ENCODE results near the gene TVP23A. TPM values are rescaled to one million over a fixed set of nuclear protein-coding genes. Genes with fewer than 3 reads are reported as not detected.

Gene TVP23A
- total RNA-seq, 1 donor from 2014 or later = 6.9 TPM

DNA sequence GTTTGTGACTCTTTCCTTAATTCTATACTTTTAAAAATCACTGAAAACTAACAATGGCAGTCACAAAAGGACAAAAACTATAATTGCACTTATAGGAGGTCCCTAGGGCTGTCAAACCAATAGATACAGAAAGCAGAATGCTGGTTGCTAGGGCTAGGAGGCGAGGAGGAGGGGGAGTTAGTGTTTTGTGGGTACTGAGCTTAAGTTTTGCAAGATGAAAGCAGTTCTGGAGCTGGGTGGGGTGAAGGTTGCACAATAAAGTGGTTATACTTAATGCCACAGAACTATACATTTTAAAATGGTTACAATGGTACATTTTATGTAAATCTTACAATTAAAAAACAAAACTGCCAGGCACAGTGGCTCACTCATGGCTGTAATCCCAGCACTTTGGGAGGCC, 47.7 kb downstream of the TVP23A start:
- TF ChIP-seq, protein P1, sequence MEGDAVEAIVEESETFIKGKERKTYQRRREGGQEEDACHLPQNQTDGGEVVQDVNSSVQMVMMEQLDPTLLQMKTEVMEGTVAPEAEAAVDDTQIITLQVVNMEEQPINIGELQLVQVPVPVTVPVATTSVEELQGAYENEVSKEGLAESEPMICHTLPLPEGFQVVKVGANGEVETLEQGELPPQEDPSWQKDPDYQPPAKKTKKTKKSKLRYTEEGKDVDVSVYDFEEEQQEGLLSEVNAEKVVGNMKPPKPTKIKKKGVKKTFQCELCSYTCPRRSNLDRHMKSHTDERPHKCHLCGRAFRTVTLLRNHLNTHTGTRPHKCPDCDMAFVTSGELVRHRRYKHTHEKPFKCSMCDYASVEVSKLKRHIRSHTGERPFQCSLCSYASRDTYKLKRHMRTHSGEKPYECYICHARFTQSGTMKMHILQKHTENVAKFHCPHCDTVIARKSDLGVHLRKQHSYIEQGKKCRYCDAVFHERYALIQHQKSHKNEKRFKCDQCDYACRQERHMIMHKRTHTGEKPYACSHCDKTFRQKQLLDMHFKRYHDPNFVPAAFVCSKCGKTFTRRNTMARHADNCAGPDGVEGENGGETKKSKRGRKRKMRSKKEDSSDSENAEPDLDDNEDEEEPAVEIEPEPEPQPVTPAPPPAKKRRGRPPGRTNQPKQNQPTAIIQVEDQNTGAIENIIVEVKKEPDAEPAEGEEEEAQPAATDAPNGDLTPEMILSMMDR (conservative IDR thresholded peaks at IDR 0.05) = no peak
- no peaks in the 10 kb centered on the region for H3K9me3 Mint-ChIP-seq
- no peaks in the 10 kb centered on the region for H3K27me3 Mint-ChIP-seq (ENCODE audit: low read depth)
- H3K4me3 Mint-ChIP-seq = no peak overlapping the region
- no peak for DNase-seq (ENCODE audit: low read depth, low spot score)
- H3K4me1 Mint-ChIP-seq = peaks cover 13% of the 10 kb centered on the region
- no peaks in the 10 kb centered on the region for H3K36me3 Mint-ChIP-seq (ENCODE audit: low read depth)
- no peak overlapping the region for H3K27ac Mint-ChIP-seq (ENCODE audit: unreplicated experiment)

DNA sequence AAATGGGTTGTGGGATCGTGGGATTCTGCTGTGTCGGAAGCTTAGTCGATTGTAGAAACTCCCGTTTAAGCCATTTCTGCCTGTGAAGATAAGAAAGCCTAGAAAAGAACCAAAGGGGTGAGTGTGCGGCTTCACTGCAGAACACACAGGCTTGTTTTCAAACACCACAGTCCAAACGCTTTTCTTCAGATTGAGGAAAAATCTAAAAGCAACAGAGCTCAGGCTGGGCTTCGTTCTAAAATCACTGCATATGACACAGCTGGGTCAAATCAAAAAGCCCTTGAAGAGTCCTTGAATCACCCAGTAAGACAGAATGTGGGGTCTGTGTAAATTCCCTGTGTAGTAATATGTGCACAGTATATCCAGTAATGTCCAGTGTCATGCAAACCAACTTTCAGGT, 49.2 kb downstream of the TVP23A start:
- Mint-ChIP-seq H3K4me1 (peaks cover 9% of the 10 kb centered on the region), H3K27me3 (ENCODE audit: low read depth) (no peaks in the 10 kb centered on the region), H3K36me3 (ENCODE audit: low read depth) (peaks cover 7% of the 10 kb centered on the region), H3K4me3 (no peak overlapping the region), H3K9me3 (no peaks in the 10 kb centered on the region), H3K27ac (ENCODE audit: unreplicated experiment) (no peak overlapping the region)
- TF ChIP-seq, protein P1 (conservative IDR thresholded peaks at IDR 0.05) = no peak
- no peak for DNase-seq (ENCODE audit: low read depth, low spot score)

DNA sequence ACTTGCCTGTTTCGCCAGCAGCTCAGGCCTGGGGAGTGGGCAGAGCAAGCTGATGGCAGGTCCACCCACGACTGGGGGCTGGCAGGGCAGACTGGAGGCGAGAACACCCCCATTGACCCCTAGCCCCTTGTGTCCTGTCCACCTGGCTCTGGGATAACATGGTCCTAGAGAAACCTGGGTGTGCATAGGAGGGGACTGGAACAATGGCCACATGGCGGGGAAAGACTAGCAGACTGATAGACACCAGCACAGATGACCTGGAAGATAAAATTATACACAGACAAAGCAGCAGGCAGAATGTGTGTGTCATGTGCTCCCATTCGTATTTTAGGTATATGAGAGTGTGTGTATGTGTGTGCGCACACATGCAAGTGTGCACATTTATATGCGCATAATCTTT, 51.5 kb downstream of the TVP23A start:
- TF ChIP-seq, protein P1 (conservative IDR thresholded peaks at IDR 0.05) = no peak
- no peaks in the 10 kb centered on the region for H3K9me3 Mint-ChIP-seq
- H3K36me3 Mint-ChIP-seq (ENCODE audit: low read depth) = peaks cover 18% of the 10 kb centered on the region
- DNase-seq (ENCODE audit: low read depth, low spot score) = no peak
- no peaks in the 10 kb centered on the region for H3K27me3 Mint-ChIP-seq (ENCODE audit: low read depth)
- H3K4me1 Mint-ChIP-seq = no peaks in the 10 kb centered on the region
- no peak overlapping the region for H3K4me3 Mint-ChIP-seq
- H3K27ac Mint-ChIP-seq (ENCODE audit: unreplicated experiment) = no peak overlapping the region

DNA sequence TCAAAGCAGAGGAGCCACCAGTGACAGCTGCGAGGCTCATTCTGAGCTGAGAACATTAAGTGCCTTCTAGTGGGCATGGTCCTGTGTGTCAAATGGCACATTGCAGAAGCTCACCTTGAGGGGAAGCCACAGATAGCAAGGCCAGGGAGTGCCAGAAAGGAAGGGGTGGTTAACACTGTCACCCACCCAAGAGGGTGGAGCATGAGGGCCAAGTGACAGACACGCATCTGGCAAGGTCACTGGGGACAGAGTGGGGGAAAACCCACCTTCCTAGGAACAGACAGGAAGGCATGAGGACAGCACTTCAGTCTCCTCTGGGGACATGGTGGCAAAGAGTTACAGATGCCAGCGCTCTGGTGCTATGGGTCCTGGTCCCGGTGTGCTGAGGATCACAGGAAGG, 52.8 kb downstream of the TVP23A start:
- no peak for DNase-seq (ENCODE audit: low read depth, low spot score)
- Mint-ChIP-seq H3K27me3 (ENCODE audit: low read depth) (no peaks in the 10 kb centered on the region), H3K27ac (ENCODE audit: unreplicated experiment) (no peak overlapping the region), H3K36me3 (ENCODE audit: low read depth) (peaks cover 24% of the 10 kb centered on the region), H3K4me1 (no peaks in the 10 kb centered on the region), H3K4me3 (no peak overlapping the region), H3K9me3 (no peaks in the 10 kb centered on the region)
- TF ChIP-seq, protein P1 (conservative IDR thresholded peaks at IDR 0.05) = no peak

DNA sequence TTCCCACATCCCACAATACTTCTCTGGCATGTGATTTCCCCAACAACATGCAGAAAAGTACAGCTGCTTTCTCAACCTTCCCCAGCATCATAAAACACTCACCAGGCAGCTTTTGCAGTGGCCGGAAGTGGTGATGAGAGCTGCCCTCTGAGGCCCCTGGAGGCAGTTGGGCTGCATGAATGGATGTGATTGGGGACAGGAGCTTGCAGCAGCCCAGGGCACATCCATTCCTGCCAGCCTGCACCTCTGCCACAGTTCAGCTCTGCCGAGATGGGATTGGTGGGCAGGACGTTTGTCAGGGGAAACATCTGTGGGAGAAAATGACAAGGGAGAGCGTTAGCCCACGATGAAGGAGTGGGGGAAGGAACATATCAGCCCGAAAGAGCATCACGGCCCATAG, 55.1 kb downstream of the TVP23A start:
- no peaks in the 10 kb centered on the region for H3K27me3 Mint-ChIP-seq (ENCODE audit: low read depth)
- DNase-seq (ENCODE audit: low read depth, low spot score) = no peak
- no peak overlapping the region for H3K27ac Mint-ChIP-seq (ENCODE audit: unreplicated experiment)
- TF ChIP-seq, protein P1 (conservative IDR thresholded peaks at IDR 0.05) = no peak
- H3K4me3 Mint-ChIP-seq = no peak overlapping the region
- peaks cover 30% of the 10 kb centered on the region for H3K36me3 Mint-ChIP-seq (ENCODE audit: low read depth)
- H3K4me1 Mint-ChIP-seq = no peaks in the 10 kb centered on the region
- no peaks in the 10 kb centered on the region for H3K9me3 Mint-ChIP-seq
